ENCODE results near the gene NXPH3. TPM values are rescaled to one million over a fixed set of nuclear protein-coding genes. Genes with fewer than 3 reads are reported as not detected.

Gene NXPH3
- total RNA-seq, 6 experiments from 2014 or later: 0.09 to 0.43 (median 0.21) TPM; not detected in 1

GRCh38 chr17:49580055-49580721, 4.5 kb downstream of the NXPH3 start:
- 53% methylated on average over 3 of the region's 21 CpGs for WGBS (ENCODE audit: insufficient coverage, low coverage, low lambda C conversion rate, missing lambda C conversion rate)
- Histone ChIP-seq H3K4me3 (no peak overlapping the region), H3K9me3 (no peaks in the 10 kb centered on the region), H3K36me3 (no peaks in the 10 kb centered on the region), H3K4me1 (peaks cover 0 to 8% (median 0%) of the 10 kb centered on the region in 4 donors), H3K27me3 (peaks cover 0 to 9% of the 10 kb centered on the region in 2 donors), H3K27ac (no peak overlapping the region)
- DNase-seq: no peak
- intact Hi-C loops (cut with DNase I): no loop called here
- TF ChIP-seq POLR2A (IDR thresholded peaks at IDR 0.05) (no peak), CTCF (IDR thresholded peaks at IDR 0.05) (no peak)
- no peak for ATAC-seq

- TF ChIP-seq POLR2A (IDR thresholded peaks at IDR 0.05) (no peak), CTCF (IDR thresholded peaks at IDR 0.05) (no peak)
- H3K27ac ChIP-seq: no peak overlapping the region
- ATAC-seq: no peak
- peaks cover 0 to 4% of the 10 kb centered on the region in 2 donors for H3K27me3 ChIP-seq
- H3K36me3 ChIP-seq: no peaks in the 10 kb centered on the region
- H3K4me1 ChIP-seq: no peaks in the 10 kb centered on the region
- DNase-seq: no peak
- intact Hi-C loops (cut with DNase I): no loop called here
- H3K4me3 ChIP-seq: no peak overlapping the region
- 92% methylated on average over 2 of the region's 12 CpGs for whole genome bisulfite sequencing (ENCODE audit: insufficient coverage, low coverage, low lambda C conversion rate, missing lambda C conversion rate)
- no peaks in the 10 kb centered on the region for H3K9me3 ChIP-seq
These were observed 5.4 kb downstream of the NXPH3 start for GRCh38 chr17:49580981-49581647.

- no peaks in the 10 kb centered on the region for H3K4me1 ChIP-seq
- DNase-seq (no peak), ATAC-seq (no peak)
- WGBS (ENCODE audit: insufficient coverage, low coverage, low lambda C conversion rate, missing lambda C conversion rate): 83% methylated on average over 2 of the region's 6 CpGs
- TF ChIP-seq POLR2A (IDR thresholded peaks at IDR 0.05) (no peak), CTCF (IDR thresholded peaks at IDR 0.05) (no peak)
- H3K4me3 ChIP-seq: no peak overlapping the region
- no peaks in the 10 kb centered on the region for H3K27me3 ChIP-seq
- intact Hi-C loops (cut with DNase I): no loop called here
- no peaks in the 10 kb centered on the region for H3K36me3 ChIP-seq
- no peaks in the 10 kb centered on the region for H3K9me3 ChIP-seq
- no peak overlapping the region for H3K27ac ChIP-seq
These were observed 6.0 kb downstream of the NXPH3 start for GRCh38 chr17:49581648-49581998.

- DNase-seq (no peak), ATAC-seq (no peak)
- intact Hi-C loops (cut with DNase I): no loop called here
- TF ChIP-seq POLR2A (IDR thresholded peaks at IDR 0.05): no peak
- no peak for TF ChIP-seq CTCF (IDR thresholded peaks at IDR 0.05)
- Histone ChIP-seq H3K36me3 (no peaks in the 10 kb centered on the region), H3K9me3 (no peaks in the 10 kb centered on the region), H3K27ac (no peak overlapping the region), H3K4me1 (no peaks in the 10 kb centered on the region), H3K27me3 (no peaks in the 10 kb centered on the region), H3K4me3 (no peak overlapping the region)
- 76% methylated on average over 7 of the region's 12 CpGs for WGBS (ENCODE audit: insufficient coverage, low coverage, low lambda C conversion rate, missing lambda C conversion rate)
These were observed 6.5 kb downstream of the NXPH3 start for GRCh38 chr17:49582055-49582722.
